GM23338 (cell line): ENCODE results near the gene JAKMIP1. TPM values are rescaled to one million over a fixed set of nuclear protein-coding genes. Genes with fewer than 3 reads are reported as not detected.

Experiments used
- ATAC-seq: fragments of 200-7000 bp; cut with Tn5 transposase; 3 replicates; pipeline ENCODE4 v1.9.1; 2020
- DNase-seq: peaks from one replicate; pipeline ENCODE4 v3.0.0-alpha.2; 2015; ENCODE audit warnings: low spot score
- H2AFZ ChIP-seq: fragments of 200-600 bp; sonication (generic); 2 replicates; pipeline ENCODE4 v1.8.0; 2016; ENCODE audit warnings: antibody characterized with exemption, mild to moderate bottlenecking, moderate library complexity
- H3F3A ChIP-seq: fragments of 200-600 bp; sonication (generic); replicated peaks from 2 replicates; pipeline ENCODE4 v1.8.0; 2017; ENCODE audit warnings: antibody characterized with exemption, mixed run types, low read depth
- H3K27ac ChIP-seq: fragments of 200-600 bp; sonication (generic); 2 replicates; pipeline ENCODE4 v1.6.1; 2016; ENCODE audit warnings: low read depth
- H3K27me3 ChIP-seq: fragments of 200-600 bp; sonication (generic); 2 replicates; pipeline ENCODE4 v1.8.0; 2016; ENCODE audit warnings: mild to moderate bottlenecking, mixed run types, moderate library complexity; ENCODE audit not compliant: insufficient read depth
- H3K36me3 ChIP-seq: fragments of 200-600 bp; sonication (generic); 2 replicates; pipeline ENCODE4 v1.8.0; 2016; ENCODE audit warnings: mild to moderate bottlenecking; ENCODE audit not compliant: insufficient read depth
- H3K4me1 ChIP-seq: fragments of 200-600 bp; sonication (generic); 2 replicates; pipeline ENCODE4 v1.8.0; 2016; ENCODE audit warnings: mild to moderate bottlenecking, moderate library complexity; ENCODE audit not compliant: insufficient read depth
- H3K4me2 ChIP-seq: fragments of 200-600 bp; sonication (generic); 2 replicates; pipeline ENCODE4 v1.7.1; 2017; ENCODE audit warnings: mixed run types
- H3K4me3 ChIP-seq: fragments of 200-600 bp; sonication (generic); 2 replicates; pipeline ENCODE4 v1.6.1; 2016; ENCODE audit warnings: mixed run types
- H3K79me2 ChIP-seq: fragments of 200-600 bp; sonication (generic); replicated peaks from 2 replicates; pipeline ENCODE4 v1.8.0; 2017; ENCODE audit warnings: mild to moderate bottlenecking; ENCODE audit not compliant: insufficient read depth
- H3K9me2 ChIP-seq: fragments of 200-600 bp; sonication (generic); 2 replicates; pipeline ENCODE4 v1.8.0; 2017; ENCODE audit not compliant: insufficient read depth
- H4K20me1 ChIP-seq: fragments of 200-600 bp; sonication (generic); replicated peaks from 2 replicates; pipeline ENCODE4 v1.8.0; 2017; ENCODE audit warnings: mild to moderate bottlenecking; ENCODE audit not compliant: insufficient read depth
- H3K27ac Mint-ChIP-seq: 2 replicates; pipeline ENCODE4 v1.8.0; 2020; ENCODE audit warnings: inconsistent platforms, mild to moderate bottlenecking, moderate library complexity, mixed read lengths
- H3K27me3 Mint-ChIP-seq: 3 replicates; pipeline ENCODE4 v1.8.0; 2022; ENCODE audit warnings: low read depth, mild to moderate bottlenecking, moderate library complexity, mixed read lengths, inconsistent platforms; ENCODE audit not compliant: insufficient read depth, poor library complexity
- H3K36me3 Mint-ChIP-seq: 3 replicates; pipeline ENCODE4 v1.8.0; 2021; ENCODE audit warnings: low read depth, mild to moderate bottlenecking, inconsistent platforms, moderate library complexity, mixed read lengths
- H3K4me1 Mint-ChIP-seq: 3 replicates; pipeline ENCODE4 v1.8.0; 2020; ENCODE audit warnings: mild to moderate bottlenecking, inconsistent platforms, mixed read lengths
- H3K4me3 Mint-ChIP-seq: 3 replicates; pipeline ENCODE4 v1.8.0; 2021; ENCODE audit warnings: moderate library complexity, mild to moderate bottlenecking, inconsistent platforms, mixed read lengths
- H3K9me3 Mint-ChIP-seq: 3 replicates; pipeline ENCODE4 v1.8.0; 2020; ENCODE audit warnings: moderate library complexity, mild to moderate bottlenecking, inconsistent platforms, mixed read lengths
- CREB1 ChIP-seq: fragments of 250-450 bp; sonication (Bioruptor Pico); IDR thresholded peaks from 2 replicates; pipeline ENCODE4 v1.5.0; 2020; ENCODE audit warnings: low read depth, mild to moderate bottlenecking, moderate library complexity
- CTCF ChIP-seq, 2 experiments: fragments of 200-600 bp in 1 of 2; sonication (generic) in 1 of 2; conservative IDR thresholded peaks; 2 replicates each; pipeline versions ENCODE4 v1.5.1 to v1.6.1; 2016 to 2017; ENCODE audit warnings: antibody characterized with exemption in 2 of 2, low read depth in 2 of 2, mild to moderate bottlenecking in 2 of 2, moderate library complexity in 1 of 2
- ETS1 ChIP-seq: IDR thresholded peaks from 2 replicates; pipeline ENCODE4 v1.6.1; 2016; ENCODE audit warnings: antibody characterized with exemption
- EZH2 ChIP-seq: fragments of 200-600 bp; sonication (generic); IDR thresholded peaks from one replicate; pipeline ENCODE4 v1.8.0; 2017; ENCODE audit warnings: antibody characterized with exemption, mild to moderate bottlenecking, low read depth; ENCODE audit not compliant: unreplicated experiment
- EZH2phosphoT487 ChIP-seq: fragments of 200-600 bp; sonication (generic); IDR thresholded peaks from one replicate; pipeline ENCODE4 v1.8.1; 2018; ENCODE audit warnings: antibody characterized with exemption; ENCODE audit not compliant: unreplicated experiment
- JUNB ChIP-seq: IDR thresholded peaks from one replicate; pipeline ENCODE4 v1.6.1; 2016; ENCODE audit warnings: antibody characterized with exemption; ENCODE audit not compliant: unreplicated experiment
- POLR2AphosphoS5 ChIP-seq: IDR thresholded peaks from 2 replicates; pipeline ENCODE4 v1.6.1; 2016; ENCODE audit warnings: antibody characterized with exemption, low read depth
- STAT1 ChIP-seq: IDR thresholded peaks from one replicate; pipeline ENCODE4 v1.6.1; 2016; ENCODE audit warnings: antibody characterized with exemption; ENCODE audit not compliant: unreplicated experiment
- ZNF114 ChIP-seq: fragments of 250-450 bp; sonication (Bioruptor Pico); IDR thresholded peaks from 2 replicates; pipeline ENCODE4 v1.5.0; 2020; ENCODE audit warnings: mild to moderate bottlenecking, moderate library complexity
- ZNF331 ChIP-seq: fragments of 250-450 bp; sonication (Bioruptor Pico); IDR thresholded peaks from 2 replicates; pipeline ENCODE4 v1.5.0; 2020; ENCODE audit warnings: low read depth, mild to moderate bottlenecking, moderate library complexity
- ZNF462 ChIP-seq: fragments of 250-450 bp; sonication (Bioruptor Pico); IDR thresholded peaks from 2 replicates; pipeline ENCODE4 v1.5.0; 2020; ENCODE audit warnings: mild to moderate bottlenecking, moderate library complexity
- polyA plus RNA-seq: library from polyadenylated mRNA; unstranded; fragments of >200 nt; fragmentation: Nextera tagmentation; extraction: Ambion mirVana; gene quantifications from 2 replicates; pipeline ENCODE4 v1.2.1, GENCODE V29; 2016
- total RNA-seq: library from RNA; depleted of rRNA; stranded (reverse); fragments of >200 nt; shearing (Covaris generic); gene quantifications from 2 replicates; pipeline ENCODE4 v1.2.3, GENCODE V29; 2014

Gene JAKMIP1
- total and polyA plus RNA-seq, 2 experiments from 2014 or later: 4.6 to 5.1 TPM

- Mint-ChIP-seq H3K36me3 (peaks cover 32% of the 10 kb centered on the region), H3K27me3 (peaks cover 3% of the 10 kb centered on the region), H3K4me3 (no peak overlapping the region), H3K27ac (no peak overlapping the region), H3K4me1 (no peaks in the 10 kb centered on the region), H3K9me3 (peaks cover 24% of the 10 kb centered on the region)
- no peaks in the 10 kb centered on the region for H3K9me2 ChIP-seq
- no peaks in the 10 kb centered on the region for H3K27me3 ChIP-seq
- H3K79me2 ChIP-seq: no peaks in the 10 kb centered on the region
- TF ChIP-seq CTCF (conservative IDR thresholded peaks at IDR 0.05; ENCODE audit: low read depth in 2 of 2) (no peak), ZNF114 (no peak), ETS1 (no peak), POLR2AphosphoS5 (no peak), EZH2 (no peak), STAT1 (no peak)
- no peak overlapping the region for H3K27ac ChIP-seq
- H2AFZ ChIP-seq: no peak overlapping the region
- DNase-seq (no peak), ATAC-seq (no peak)
- H3K36me3 ChIP-seq: no peaks in the 10 kb centered on the region
- no peak overlapping the region for H3K4me3 ChIP-seq
- no peaks in the 10 kb centered on the region for H4K20me1 ChIP-seq
- H3K4me2 ChIP-seq: no peak overlapping the region
- H3K4me1 ChIP-seq: no peaks in the 10 kb centered on the region
- H3F3A ChIP-seq: no peaks in the 10 kb centered on the region
These were observed 136.0 kb downstream of the JAKMIP1 start for GRCh38 chr4:6064383-6064782.

GRCh38 chr4:6063684-6064083 is 136.7 kb downstream of the JAKMIP1 start:
- no peaks in the 10 kb centered on the region for H3F3A ChIP-seq
- H4K20me1 ChIP-seq: no peaks in the 10 kb centered on the region
- Mint-ChIP-seq H3K27me3 (peaks cover 4% of the 10 kb centered on the region), H3K36me3 (peaks cover 39% of the 10 kb centered on the region), H3K4me3 (no peak overlapping the region), H3K27ac (no peak overlapping the region), H3K4me1 (no peaks in the 10 kb centered on the region), H3K9me3 (peaks cover 31% of the 10 kb centered on the region)
- no peaks in the 10 kb centered on the region for H3K4me1 ChIP-seq
- no peaks in the 10 kb centered on the region for H3K27me3 ChIP-seq
- ATAC-seq (no peak), DNase-seq (no peak)
- H3K9me2 ChIP-seq: no peaks in the 10 kb centered on the region
- no peak overlapping the region for H3K4me3 ChIP-seq
- no peak overlapping the region for H3K4me2 ChIP-seq
- no peaks in the 10 kb centered on the region for H3K79me2 ChIP-seq
- H2AFZ ChIP-seq: no peak overlapping the region
- no peak overlapping the region for H3K27ac ChIP-seq
- no peaks in the 10 kb centered on the region; the same call in 1 of the 2 replicates for H3K36me3 ChIP-seq
- TF ChIP-seq ZNF462 (CRISPR knock-in tag) (no peak), STAT1 (no peak), POLR2AphosphoS5 (no peak), ZNF331 (CRISPR knock-in tag) (no peak), EZH2phosphoT487 (no peak), ZNF114 (no peak), ETS1 (no peak), CREB1 (CRISPR knock-in tag) (no peak), JUNB (no peak)
